Globus pallidus (tissue), 1 donor: ENCODE measurements around the gene RCL1.
A peak's percentile ranks its signal among the peaks of the same experiment; 100 is the strongest.
"Not testable (repeated sequence)": the region's sequence is repeated elsewhere in the genome, so short reads cannot be mapped to it uniquely, and the experiment has no call there.

Experiments
- DNase-seq: peaks from one replicate; pipeline ENCODE4 v3.0.0-alpha.2; 2015; ENCODE audit warnings: low spot score

The RCL1 gene

GRCh38 chr9:4792572-4793458 lies at the start of gene RCL1:
TSS of gene RCL1 (plus strand) at chr9:4792944. CDS start at chr9:4793092, 148 bp downstream.
- peak; percentile 97 for DNase-seq

GRCh38 chr9:4743131-4743875 lies 49.4 kb upstream of the RCL1 start:
- DNase-seq = no peak

GRCh38 chr9:4746278-4747030 lies 46.3 kb upstream of the RCL1 start:
- no peak for DNase-seq

- no peak for DNase-seq
Measured at GRCh38 chr9:4748612-4749011, 44.1 kb upstream of the RCL1 start.

- DNase-seq = no peak
Measured at GRCh38 chr9:4750023-4750673, 42.6 kb upstream of the RCL1 start.

GRCh38 chr9:4754530-4754929 lies 38.2 kb upstream of the RCL1 start:
- not testable (repeated sequence) for DNase-seq

DNA sequence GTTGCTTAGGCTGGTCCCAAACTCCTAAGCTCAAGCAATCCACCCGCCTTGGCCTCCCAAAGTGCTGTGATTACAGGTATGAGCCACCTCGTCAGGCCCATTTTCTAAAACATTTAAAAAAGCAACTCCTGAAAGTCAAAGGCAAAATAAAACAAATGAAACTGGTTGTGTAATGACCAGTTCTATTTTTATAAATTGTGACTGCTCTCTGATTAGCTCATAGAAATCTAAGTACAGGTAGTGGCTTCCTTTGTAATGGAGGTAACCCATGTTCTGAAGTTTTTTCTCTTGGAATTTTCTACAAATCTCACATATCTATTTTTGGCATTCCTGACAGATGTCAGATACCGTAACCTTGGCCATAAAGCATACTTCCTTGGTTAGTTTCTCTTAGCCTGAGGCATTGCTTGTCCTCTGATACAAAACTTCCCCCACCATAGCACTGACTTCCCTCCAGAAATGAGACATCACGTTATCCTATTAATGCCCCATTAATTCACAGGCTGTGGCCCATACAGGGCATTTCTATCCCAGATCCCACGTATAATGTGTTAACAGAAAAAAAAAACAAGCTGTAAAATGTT lies 37.6 kb upstream of the RCL1 start:
- no peak for DNase-seq

GRCh38 chr9:4756420-4756819 lies 36.3 kb upstream of the RCL1 start:
- no peak for DNase-seq

DNA sequence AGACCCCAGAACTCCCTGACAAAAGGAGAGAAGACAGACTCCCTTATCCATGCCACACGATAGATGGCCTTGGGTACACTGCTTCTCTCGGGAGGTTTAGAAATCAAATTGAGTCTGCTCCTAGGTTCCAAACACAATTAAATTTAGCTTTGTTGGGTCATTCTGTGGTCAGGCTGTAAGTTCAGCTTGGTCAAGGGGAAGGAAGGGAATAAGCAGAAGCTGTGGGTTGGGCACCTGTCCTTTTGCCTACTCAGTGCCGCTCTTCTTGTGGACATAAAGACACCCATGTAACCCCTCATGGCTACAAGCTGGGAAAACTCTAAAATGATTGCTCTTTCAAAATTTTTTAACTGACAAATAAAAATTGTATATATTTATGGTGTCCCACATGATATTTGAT lies 32.6 kb upstream of the RCL1 start:
- peak; percentile 40 for DNase-seq

GRCh38 chr9:4762108-4762885 lies 30.4 kb upstream of the RCL1 start:
- DNase-seq = peak; percentile 63

DNA sequence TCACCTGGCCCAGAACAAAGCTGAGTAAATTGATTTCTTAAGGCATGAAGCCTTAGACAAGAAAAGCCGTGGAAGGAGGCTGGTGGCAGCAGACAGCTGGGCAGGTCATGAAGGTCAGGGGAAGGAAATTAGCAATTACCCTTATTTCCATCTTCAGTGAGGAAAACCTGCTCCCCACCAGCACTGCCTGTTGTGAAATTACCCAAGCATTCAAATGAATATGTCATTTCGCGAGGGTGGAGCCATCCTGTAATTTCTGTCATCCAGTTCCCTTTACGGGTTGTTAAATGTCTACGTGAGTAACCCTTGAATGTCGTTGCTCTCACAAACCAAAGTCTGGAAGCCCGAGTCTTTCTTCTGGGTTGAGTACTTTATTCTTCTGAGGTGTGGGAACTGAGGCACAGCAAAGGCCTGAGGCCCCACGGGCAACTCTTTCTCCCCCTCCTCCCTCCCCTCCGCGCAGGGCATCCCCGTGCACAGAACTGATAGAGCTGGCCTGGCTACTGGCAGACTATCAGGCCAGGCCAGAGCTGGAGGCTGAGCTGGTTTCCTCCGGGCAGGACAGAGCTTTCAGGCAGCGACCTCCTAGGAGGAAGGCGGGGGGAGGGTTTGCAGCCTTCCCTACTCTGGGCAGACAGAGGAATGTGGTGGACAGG lies 29.7 kb upstream of the RCL1 start:
- no peak for DNase-seq

DNA sequence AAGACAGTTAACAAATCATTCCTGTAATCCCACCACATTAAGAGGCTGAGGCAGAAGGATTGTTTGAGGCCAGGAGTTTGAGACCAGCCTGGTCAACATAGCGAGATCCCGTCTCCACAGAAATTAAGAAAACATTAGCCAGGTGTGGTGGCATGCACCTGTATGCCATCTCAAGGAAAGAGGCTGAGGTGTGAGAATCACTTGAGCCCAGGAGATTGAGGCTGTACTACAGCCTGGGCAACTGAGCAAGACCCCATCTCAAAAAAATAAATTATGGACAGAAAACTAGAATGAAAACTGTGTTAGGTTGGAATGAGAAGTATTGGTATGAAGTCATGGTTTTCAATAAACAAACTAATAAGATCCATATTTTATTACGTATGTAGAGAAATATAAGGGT lies 28.7 kb upstream of the RCL1 start:
- DNase-seq = no peak

- no peak for DNase-seq
Measured at GRCh38 chr9:4768681-4769080, 24.1 kb upstream of the RCL1 start.

DNA sequence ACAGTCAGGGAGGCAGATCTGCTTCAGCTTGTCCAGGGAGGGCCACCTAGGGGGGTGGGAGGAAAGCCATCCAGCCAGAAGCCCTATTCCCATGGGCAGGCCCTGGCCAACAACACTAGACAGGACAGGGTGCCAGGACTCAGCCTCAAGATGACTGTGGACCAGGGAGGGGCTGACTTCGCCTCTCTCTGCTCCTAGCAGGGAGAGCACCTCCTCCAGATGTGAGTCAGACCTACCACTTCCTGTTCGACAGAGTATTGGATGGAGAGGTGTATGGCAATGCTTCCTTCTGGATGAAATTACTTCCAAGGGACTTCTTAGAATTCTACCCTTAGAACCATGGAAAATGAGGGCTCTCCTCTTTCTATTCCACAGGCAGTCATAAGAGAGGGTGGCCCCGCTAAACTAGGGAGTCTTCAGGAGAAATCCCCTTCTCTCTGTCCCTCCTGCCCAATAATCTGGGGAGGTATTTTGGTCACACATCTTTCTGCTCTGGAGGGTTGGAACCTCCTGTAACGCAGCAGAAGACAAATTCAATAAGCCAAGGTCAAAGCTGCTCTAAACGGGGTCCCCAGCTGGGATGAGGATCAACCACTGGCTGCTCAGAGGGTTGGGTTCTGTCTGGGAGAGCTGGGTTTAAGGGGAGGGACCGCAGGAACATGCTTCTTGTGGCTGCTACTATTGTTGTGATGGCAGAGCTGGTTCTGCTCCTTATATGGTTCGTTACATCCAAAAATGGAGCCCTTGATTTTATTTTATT lies 23.2 kb upstream of the RCL1 start:
- DNase-seq = no peak

- no peak for DNase-seq
Measured at GRCh38 chr9:4771788-4772187, 21.0 kb upstream of the RCL1 start.

DNA sequence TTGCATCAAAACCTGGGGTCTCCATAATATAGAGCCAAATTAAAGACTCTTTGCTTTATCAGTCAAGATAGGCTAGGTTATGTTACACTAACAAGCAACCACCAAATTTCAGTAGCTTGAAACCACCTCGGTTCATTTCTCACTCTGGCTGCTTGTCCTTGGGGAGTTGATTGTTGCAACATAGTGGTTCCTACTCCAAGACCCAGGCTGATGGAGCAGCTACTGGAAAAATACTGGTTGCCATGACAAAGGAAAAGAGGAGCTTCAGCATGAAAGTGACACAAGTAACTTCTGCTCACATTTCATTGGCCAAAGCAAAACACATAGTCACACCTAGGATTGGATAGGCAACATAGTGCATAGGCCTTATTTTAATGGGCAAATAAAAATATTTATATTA lies 18.5 kb upstream of the RCL1 start:
- no peak for DNase-seq

DNA sequence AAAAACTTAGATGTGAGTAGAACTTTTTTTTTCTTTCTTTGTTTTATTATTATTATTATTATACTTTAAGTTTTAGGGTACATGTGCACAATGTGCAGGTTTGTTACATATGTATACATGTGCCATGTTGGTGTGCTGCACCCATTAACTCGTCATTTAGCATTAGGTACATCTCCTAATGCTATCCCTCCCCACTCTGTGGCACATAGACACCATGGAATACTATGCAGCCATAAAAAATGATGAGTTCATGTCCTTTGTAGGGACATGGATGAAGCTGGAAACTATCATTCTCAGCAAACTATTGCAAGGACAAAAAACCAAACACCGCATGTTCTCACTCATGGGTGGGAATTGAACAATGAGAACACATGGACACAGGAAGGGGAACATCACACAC lies 17.8 kb upstream of the RCL1 start:
- not testable (repeated sequence) for DNase-seq

DNA sequence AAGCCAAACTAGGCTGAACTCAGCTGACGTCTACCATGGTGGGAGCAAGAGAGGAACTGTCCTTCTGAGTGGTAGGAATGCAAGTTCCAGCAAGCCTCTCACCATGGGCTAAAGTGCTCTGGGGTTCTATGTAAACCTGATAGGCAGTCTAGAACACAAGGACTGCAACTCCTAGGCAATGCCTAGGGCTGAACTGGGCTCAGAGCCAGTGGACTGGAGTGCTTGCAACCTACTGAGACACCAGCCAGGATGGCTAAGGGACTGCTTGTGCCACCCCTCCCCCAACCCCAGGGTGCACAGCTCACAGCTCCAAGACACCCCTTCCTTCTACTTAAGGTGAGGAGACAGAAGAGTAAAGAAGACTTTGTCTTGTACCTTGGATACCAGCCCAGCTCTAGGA lies 12.1 kb upstream of the RCL1 start:
- DNase-seq = no peak

DNA sequence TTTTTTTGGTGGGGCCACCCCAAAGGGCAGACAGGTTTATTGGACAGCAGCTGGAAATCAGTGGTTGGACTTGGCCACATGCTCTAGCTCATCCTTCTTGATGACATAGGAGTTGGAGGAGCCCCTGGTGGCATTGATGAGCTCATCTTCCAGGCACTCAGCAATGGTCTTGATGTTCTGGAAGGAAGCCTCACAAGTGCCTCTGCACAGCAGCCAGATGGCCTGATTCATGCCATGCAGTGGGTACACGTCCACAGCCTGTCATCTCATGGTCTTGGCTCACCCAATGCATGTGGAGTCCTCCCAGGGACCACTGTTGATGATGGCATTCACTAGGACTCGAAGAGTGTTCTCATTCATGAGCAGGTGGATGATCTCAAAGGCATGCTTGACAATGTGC lies 11.3 kb upstream of the RCL1 start:
- DNase-seq = no peak

DNA sequence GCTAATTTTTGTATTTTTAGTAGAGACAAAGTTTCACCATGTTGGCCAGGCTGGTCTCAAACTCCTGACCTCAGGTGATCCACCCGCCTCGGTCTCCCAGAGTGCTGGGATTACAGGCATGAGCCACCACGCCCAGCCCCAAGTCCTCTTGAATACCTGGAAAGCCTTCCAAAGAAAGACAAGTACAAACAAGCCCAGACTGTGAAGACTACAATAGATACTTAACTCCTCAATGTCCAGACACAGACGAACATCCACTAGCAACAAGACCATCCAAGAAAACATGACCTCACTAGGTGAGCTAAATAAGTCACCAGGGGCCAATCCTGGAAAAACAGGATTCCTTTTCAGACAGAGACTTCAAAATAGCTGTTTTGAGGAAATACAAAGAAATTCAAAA lies 9.6 kb upstream of the RCL1 start:
- not testable (repeated sequence) for DNase-seq
